Right lobe of liver (tissue), 6 donors: ENCODE data around the gene NRCAM. TPM values are rescaled to one million over a fixed set of nuclear protein-coding genes. Genes with fewer than 3 reads are reported as not detected.

ENCODE experiments used
- ATAC-seq, 4 donors: fragments of 200-7000 bp; cut with Tn5 transposase; one replicate each; pipeline ENCODE4 v1.9.1; 2020; ENCODE audit warnings: mild to moderate bottlenecking in 4 of 4, moderate library complexity in 4 of 4
- DNase-seq, 3 donors: peaks; one replicate each; pipeline ENCODE4 v3.0.0-alpha.2; 2020
- H3K27ac ChIP-seq, 3 donors: fragments of 200-600 bp; one replicate each; pipeline ENCODE4 v1.8.0; 2022
- H3K27me3 ChIP-seq, 2 donors: fragments of 200-600 bp; one replicate each; pipeline ENCODE4 v1.8.0; 2022
- H3K36me3 ChIP-seq, 4 donors: fragments of 200-600 bp; sonication (generic) in 1 of 4; one replicate each; pipeline versions ENCODE4 v1.5.1 to v1.8.0; 2017 to 2022; ENCODE audit warnings: control low read depth in 1 of 4
- H3K4me1 ChIP-seq, 4 donors: fragments of 200-600 bp; sonication (generic) in 1 of 4; one replicate each; pipeline versions ENCODE4 v1.5.1 to v1.8.0; 2017 to 2022; ENCODE audit warnings: control low read depth in 1 of 4
- H3K4me3 ChIP-seq, 3 donors: fragments of 200-600 bp; one replicate each; pipeline ENCODE4 v1.8.0; 2022
- H3K9me3 ChIP-seq, 4 donors: fragments of 200-600 bp; sonication (generic) in 1 of 4; one replicate each; pipeline versions ENCODE4 v1.5.1 to v1.8.0; 2017 to 2022; ENCODE audit warnings: control low read depth in 1 of 4
- CTCF ChIP-seq, 4 donors: fragments of 200-600 bp in 3 of 4; fragments of 450-650 bp in 1 of 4; IDR thresholded peaks; one replicate each; pipeline versions ENCODE4 v1.5.1 to v1.8.0; 2016 to 2022; ENCODE audit warnings: antibody characterized with exemption in 4 of 4, mild to moderate bottlenecking in 2 of 4
- POLR2A ChIP-seq: fragments of 450-650 bp; IDR thresholded peaks from one replicate; pipeline ENCODE4 v1.6.1; 2017; ENCODE audit warnings: antibody characterized with exemption, mild to moderate bottlenecking
- WGBS: methylation state at CpG from one replicate; pipeline ENCODE4 v1.1.6; 2018; ENCODE audit warnings: low coverage, low lambda C conversion rate; ENCODE audit not compliant: insufficient coverage; ENCODE audit errors: missing lambda C conversion rate; 5-methylcytosine and 5-hydroxymethylcytosine counted together
- intact Hi-C, 2 donors: fragments of 100-400 bp; cut with DNase I; formaldehyde crosslinking; loops; one replicate each; pipeline versions ENCODE4 v1.11.2 to v1.14.1; 2022
- total RNA-seq, 6 experiments: library from RNA; depleted of rRNA in 2 of 6; stranded (reverse); fragments of >200 nt in 2 of 6; fragmentation: NEBNext Ultra II Directional in 3 of 6; extraction: Animal tissue kit (Norgen Biotek cat#: 25700) in 3 of 6; gene quantifications; one replicate each; pipeline versions ENCODE4 v1.1.0 to v1.2.4, GENCODE V29; 2016 to 2023
- donor health status: DM: no; HTN: yes; CAD: no.
- donor health status: DM: no; HTN: no; CAD: no.
- donor health status: DM: no; HTN: no; CAD: no.
- donor health status: DM: no; HTN: yes; CAD: no.
- donor health status: DM: no; HTN: yes; CAD: no.

NRCAM gene
- total RNA-seq, 6 experiments from 2014 or later: 0.16 to 1.9 (median 0.27) TPM

- no peaks in the 10 kb centered on the region for H3K9me3 ChIP-seq
- ATAC-seq: no peak
- no peak overlapping the region for H3K4me3 ChIP-seq
- no peaks in the 10 kb centered on the region for H3K36me3 ChIP-seq
- TF ChIP-seq POLR2A: no peak
- TF ChIP-seq CTCF (IDR thresholded peaks at IDR 0.05): peak; percentile 33 to 46 (median 44)
- peaks cover 0 to 26% (median 13%) of the 10 kb centered on the region in 4 donors for H3K4me1 ChIP-seq
- DNase-seq: no peak
- no peaks in the 10 kb centered on the region for H3K27me3 ChIP-seq
- H3K27ac ChIP-seq: no peak overlapping the region
- intact Hi-C loops: no loop called here
- 56% methylated on average over 7 of the region's 7 CpGs for WGBS
Observed at GRCh38 chr7:108097703-108098102, 358.5 kb downstream of the NRCAM start.

Other genes with a start within 250 kb of the NRCAM start
- gene PNPLA8, start 69.7 kb upstream of the NRCAM start, total RNA-seq: 10 to 100 TPM; 13.7 to 25.6 (median 17.0) TPM
- gene THAP5, start 113.3 kb upstream of the NRCAM start, total RNA-seq: 10 to 100 TPM; 15.5 to 17.9 (median 17.3) TPM
- 10 to 100 TPM; 39.1 to 57.0 (median 53.4) TPM for gene DNAJB9, start 113.4 kb upstream of the NRCAM start, total RNA-seq